GM19240 (cell line): ENCODE measurements around the gene LRRC47.
"Not testable (repeated sequence)": the region's sequence is repeated elsewhere in the genome, so short reads cannot be mapped to it uniquely, and the experiment has no call there.

Experiments used
- DNase-seq: peaks from one replicate; pipeline ENCODE4 v3.0.0; 2011; ENCODE audit warnings: low spot score; ENCODE audit not compliant: insufficient read length

LRRC47 gene

GRCh38 chr1:3816331-3817137 lies 20.2 kb upstream of the LRRC47 start:
- no peak for DNase-seq

GRCh38 chr1:3814771-3815561 lies 18.7 kb upstream of the LRRC47 start:
- DNase-seq: no peak

- DNase-seq: no peak
Observed at GRCh38 chr1:3814065-3814464, 17.8 kb upstream of the LRRC47 start.

GRCh38 chr1:3811595-3811911 lies 15.3 kb upstream of the LRRC47 start:
- no peak for DNase-seq

GRCh38 chr1:3810149-3810761 lies 14.0 kb upstream of the LRRC47 start:
- DNase-seq: not testable (repeated sequence)

- no peak for DNase-seq
Observed at GRCh38 chr1:3809680-3810079, 13.4 kb upstream of the LRRC47 start.

GRCh38 chr1:3807769-3808168 lies 11.5 kb upstream of the LRRC47 start:
- no peak for DNase-seq

- no peak for DNase-seq
Observed at GRCh38 chr1:3805038-3805437, 8.7 kb upstream of the LRRC47 start.

GRCh38 chr1:3804627-3804944 lies 8.3 kb upstream of the LRRC47 start:
- DNase-seq: not testable (repeated sequence)

GRCh38 chr1:3803905-3804626 lies 7.8 kb upstream of the LRRC47 start:
- no peak for DNase-seq

- DNase-seq: not testable (repeated sequence)
Observed at GRCh38 chr1:3800795-3801194, 4.5 kb upstream of the LRRC47 start.

- no peak for DNase-seq
Observed at GRCh38 chr1:3799976-3800685, 3.8 kb upstream of the LRRC47 start.

GRCh38 chr1:3795453-3796214 lies 664 bp downstream of the LRRC47 start:
- DNase-seq: no peak

GRCh38 chr1:3790952-3791351 lies 5.3 kb downstream of the LRRC47 start:
- no peak for DNase-seq

GRCh38 chr1:3790500-3790923 lies 5.8 kb downstream of the LRRC47 start:
- DNase-seq: no peak

- no peak for DNase-seq
Observed at GRCh38 chr1:3789421-3790300, 6.6 kb downstream of the LRRC47 start.

GRCh38 chr1:3788756-3789420 lies 7.4 kb downstream of the LRRC47 start:
- DNase-seq: no peak

- no peak for DNase-seq
Observed at GRCh38 chr1:3787745-3788605, 8.3 kb downstream of the LRRC47 start.
